GM19193 (cell line): Measurements from ENCODE around the gene WDR7.

Source experiments
- POLR2A ChIP-seq: IDR thresholded peaks from 4 replicates; pipeline ENCODE4 v1.6.1; 2011; ENCODE audit not compliant: insufficient read depth, insufficient read length; ENCODE audit errors: extremely low read depth

Gene WDR7

GRCh38 chr18:57052759-57053158 lies 401.6 kb downstream of the WDR7 start:
- TF ChIP-seq POLR2A, result no peak

DNA sequence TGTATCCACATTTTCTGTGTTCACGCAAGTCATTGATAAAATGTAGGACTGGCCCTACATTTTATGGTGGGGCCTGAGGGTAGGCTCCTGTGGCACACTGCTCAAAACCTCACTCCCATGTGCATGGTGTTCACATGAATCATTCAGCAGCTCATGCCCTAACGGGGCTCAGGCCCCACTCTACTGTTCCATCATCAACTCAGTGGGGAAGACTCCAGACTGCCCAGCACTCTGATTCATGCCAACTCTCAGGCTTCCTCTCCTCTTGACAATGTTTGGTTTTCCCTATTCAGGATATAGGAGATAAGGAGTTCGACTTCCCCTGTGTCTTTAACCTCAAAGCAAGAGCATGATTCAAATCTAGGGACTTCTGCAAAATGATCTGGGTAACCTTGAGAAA lies 403.7 kb downstream of the WDR7 start:
- no peak for TF ChIP-seq POLR2A

DNA sequence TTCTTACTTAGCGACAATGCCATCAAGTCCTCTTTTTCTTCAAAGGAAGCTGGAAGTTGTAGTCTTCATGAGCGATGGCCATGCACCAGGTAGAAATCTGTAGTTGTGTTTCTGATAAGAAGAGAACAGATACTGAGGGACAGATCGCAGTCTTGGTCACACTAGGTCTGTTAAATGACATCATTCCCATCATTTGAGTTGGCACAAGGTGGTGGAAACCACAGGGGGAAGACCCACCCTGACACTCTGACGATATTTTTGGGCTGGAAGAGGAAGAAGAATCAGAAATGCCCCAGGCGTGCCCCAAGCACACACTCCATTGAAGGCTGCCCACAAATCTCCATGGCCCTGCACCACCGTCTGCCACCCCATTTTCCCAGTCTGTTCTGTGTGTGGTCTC lies 406.7 kb downstream of the WDR7 start:
- TF ChIP-seq POLR2A, result no peak

DNA sequence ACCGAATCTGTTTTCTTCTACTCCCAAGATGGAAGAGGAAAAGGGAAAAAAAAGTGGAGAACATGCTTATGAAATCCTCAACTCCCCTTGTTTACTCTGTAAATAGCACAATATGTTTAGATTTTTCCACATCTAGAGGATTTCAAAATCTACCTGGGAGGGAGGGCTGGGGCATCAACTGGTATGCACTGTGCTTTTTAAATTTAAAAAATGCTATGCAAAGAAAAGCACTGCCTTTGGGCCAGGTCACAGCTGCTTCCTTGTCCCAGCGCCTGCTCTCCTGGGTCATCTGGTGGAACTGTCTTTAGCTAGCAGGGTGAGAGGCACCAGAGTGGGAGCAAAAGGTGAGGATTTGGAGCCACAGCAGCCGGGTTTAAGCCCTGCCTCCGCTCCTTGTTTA lies 407.6 kb downstream of the WDR7 start:
- TF ChIP-seq POLR2A, result no peak

- TF ChIP-seq POLR2A, result no peak
Measured at GRCh38 chr18:57059366-57059765, 408.2 kb downstream of the WDR7 start.

GRCh38 chr18:57060814-57061213 lies 409.7 kb downstream of the WDR7 start:
- TF ChIP-seq POLR2A, result no peak

DNA sequence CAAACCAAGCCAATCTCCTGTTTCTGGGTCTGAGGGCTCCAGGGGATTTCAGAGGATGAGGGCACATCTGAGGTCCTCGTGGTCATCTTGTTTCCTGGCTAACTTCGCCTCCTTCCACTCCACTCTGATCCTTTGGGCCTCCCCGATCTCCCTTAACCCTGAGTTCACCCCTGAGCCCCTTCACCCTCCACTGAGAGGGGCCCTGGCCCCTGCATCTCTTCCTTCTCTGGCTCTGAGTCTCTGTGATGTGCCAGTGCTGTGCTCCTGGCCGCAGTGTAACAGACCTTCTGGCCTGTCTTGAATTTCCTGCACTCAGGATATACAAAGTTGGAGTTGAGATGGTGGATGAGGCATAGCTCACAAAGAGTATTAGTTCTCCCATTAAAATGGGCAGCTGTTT lies 411.0 kb downstream of the WDR7 start:
- no peak for TF ChIP-seq POLR2A

- no peak for TF ChIP-seq POLR2A
Measured at GRCh38 chr18:57062844-57063243, 411.7 kb downstream of the WDR7 start.

- no peak for TF ChIP-seq POLR2A
Measured at GRCh38 chr18:57063601-57064103, 412.5 kb downstream of the WDR7 start.

DNA sequence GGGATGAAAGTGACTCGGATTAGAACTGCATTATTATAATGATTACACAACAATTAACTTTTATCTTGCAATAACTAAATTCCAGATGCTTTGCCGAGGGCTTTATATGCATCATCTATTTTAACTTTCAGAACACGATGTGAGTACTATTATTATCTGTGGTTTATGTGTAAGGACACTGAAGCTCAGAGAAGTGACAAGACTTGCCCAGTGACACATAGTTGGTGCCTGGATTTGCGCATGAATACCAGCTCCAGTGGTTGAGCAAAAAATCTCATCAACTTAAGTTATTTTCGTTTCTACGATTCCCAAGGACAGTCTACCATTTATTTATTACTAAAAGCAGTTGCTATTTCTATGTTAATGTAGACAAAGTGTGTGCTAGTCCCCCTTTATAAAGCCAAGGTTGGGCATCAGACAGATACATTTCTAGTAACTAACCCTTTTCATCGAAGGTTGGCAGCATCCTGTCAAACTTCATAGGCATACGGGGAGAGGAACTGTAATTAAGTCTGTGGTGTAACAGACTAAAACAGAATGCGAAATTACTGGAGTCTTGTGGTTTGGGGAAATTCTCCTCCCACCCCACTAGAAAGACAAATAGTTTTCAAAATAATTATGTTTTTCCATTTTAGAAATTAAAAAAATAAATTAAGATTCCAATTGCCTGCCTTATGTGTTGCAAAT lies 422.5 kb downstream of the WDR7 start:
- no peak for TF ChIP-seq POLR2A

- no peak for TF ChIP-seq POLR2A
Measured at GRCh38 chr18:57075716-57076400, 424.7 kb downstream of the WDR7 start.

- no peak for TF ChIP-seq POLR2A
Measured at GRCh38 chr18:57077005-57077765, 426.0 kb downstream of the WDR7 start.

- peak; percentile 40 for TF ChIP-seq POLR2A
Measured at GRCh38 chr18:57077786-57078552, 426.8 kb downstream of the WDR7 start.

DNA sequence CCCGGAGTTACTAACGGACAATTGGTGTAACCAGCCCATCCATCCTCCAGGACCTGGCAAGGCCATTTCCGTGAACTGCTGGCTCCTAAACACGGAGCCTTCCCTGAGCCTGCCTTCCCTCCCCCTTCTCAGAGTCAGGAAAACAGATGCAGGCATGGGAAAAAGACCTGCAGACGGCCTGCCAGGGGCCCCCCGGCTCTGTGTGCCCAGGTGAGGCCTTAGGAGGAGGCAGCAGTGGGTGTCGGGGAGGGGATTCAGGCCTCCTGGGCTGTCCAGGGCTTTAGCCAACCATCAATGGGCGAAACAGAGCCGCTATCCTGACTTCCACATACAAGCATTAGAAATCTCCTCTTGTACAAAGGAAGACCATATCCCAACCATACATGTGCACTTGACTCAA lies 427.5 kb downstream of the WDR7 start:
- TF ChIP-seq POLR2A, result no peak

DNA sequence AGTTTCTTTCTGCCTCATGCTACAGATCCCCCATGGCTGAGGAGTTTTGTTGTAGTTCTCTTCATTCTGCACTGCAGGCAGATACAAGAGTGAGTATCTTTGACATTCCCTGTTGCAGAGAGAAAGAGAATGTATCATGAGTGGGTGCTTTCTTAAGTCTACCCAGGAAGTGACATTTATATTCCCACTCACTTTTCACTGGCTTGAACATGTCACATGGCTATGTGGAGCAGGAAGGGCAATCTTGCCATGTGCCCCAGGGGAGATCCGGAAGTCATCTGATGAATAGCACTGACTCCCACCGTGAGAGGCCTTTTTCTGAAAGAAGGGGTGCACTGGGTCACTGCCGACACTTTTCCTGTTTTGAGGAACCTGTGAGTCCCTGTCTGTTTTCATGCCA lies 429.3 kb downstream of the WDR7 start:
- no peak for TF ChIP-seq POLR2A

- TF ChIP-seq POLR2A, result no peak
Measured at GRCh38 chr18:57081899-57082298, 430.7 kb downstream of the WDR7 start.

DNA sequence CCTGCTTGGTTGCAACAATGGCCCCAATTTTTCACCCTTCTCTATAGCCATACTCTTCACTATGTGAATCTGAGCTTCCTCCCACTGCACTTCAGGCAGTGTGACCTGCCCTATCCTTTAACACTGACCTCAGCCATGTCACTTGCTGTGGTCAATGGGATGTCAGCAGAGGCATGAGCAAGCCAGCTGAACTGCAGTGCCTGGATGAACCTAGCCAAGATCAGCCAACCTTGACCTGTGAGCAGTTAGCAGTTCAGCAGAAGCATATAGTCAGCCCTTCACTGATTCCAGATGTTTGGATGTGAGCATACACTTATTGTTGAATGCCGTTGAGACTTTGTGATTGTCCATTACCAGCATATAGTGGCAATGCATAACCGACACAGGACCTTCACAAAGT lies 432.3 kb downstream of the WDR7 start:
- TF ChIP-seq POLR2A, result no peak
